HG03571 (cell line): ENCODE measurements around the gene IMP4.

Experiments used
- ATAC-seq: cut with Tn5 transposase; IDR thresholded peaks from one replicate; pipeline ENCODE4 v1.9.1; 2021; ENCODE audit not compliant: unreplicated experiment

IMP4 gene

DNA sequence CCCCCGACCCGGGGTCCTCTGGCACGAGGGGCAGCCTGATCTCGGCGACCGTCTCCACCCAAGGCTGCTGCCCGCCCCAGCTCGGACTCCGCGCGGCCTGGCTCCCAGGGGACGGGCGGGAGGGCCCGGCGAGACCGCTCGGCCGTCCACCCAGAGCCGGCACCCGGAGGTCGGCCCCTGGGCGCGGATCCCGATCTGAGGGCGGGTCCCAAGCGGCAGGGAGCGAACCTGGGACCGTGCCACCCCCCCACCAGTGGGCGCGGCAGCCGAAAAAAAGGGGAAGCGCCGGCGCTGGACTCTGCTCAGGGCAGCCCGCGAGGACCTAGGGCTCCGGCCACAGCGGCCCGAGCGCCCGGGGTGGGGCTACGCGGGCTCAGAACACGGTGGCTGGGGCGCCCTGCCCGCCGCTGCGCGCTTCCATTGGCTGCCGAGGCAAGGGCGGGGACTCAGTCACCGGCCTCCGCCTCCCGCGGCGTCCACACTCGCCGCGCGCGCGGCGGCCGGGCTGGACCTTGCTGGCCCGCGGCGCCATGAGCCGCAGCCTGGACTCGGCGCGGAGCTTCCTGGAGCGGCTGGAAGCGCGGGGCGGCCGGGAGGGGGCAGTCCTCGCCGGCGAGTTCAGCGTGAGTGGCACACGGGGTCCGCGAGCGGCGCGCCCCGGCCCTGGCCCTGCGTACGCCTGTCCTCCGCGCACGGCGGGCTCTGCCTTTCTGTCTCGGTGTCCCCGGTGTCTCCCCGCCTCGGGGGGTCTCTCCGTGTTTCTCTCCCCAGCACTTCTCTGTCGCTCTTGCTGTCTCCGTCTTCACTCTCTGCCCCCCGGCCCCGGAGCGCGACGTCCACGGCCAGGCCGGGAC lies 13.1 kb downstream of the IMP4 start, which contains the start of gene PTPN18:
TSS of gene PTPN18 (plus strand) at position 479 of the 854 bp plus-strand sequence. CDS start at position 531, 52 bp downstream.
- peak; percentile 90 for ATAC-seq

DNA sequence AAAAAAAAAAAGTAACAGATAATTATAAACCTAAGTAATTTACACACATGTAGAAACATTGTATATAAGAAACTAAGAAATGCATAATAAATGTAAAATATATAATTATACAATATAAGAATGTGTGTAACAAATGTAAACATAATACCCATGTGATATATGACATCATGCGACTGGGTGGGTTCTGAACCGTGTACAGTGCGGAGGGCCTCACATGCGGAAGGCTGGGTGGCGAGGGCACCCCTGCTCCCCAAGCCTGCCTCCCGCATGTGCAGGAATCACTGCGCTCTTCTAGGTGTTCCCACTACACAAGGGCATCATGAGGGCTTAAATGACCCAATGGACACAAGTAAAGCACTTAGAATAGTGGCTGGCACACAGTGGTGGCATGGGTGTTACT lies 15.2 kb downstream of the IMP4 start:
- ATAC-seq = no peak

DNA sequence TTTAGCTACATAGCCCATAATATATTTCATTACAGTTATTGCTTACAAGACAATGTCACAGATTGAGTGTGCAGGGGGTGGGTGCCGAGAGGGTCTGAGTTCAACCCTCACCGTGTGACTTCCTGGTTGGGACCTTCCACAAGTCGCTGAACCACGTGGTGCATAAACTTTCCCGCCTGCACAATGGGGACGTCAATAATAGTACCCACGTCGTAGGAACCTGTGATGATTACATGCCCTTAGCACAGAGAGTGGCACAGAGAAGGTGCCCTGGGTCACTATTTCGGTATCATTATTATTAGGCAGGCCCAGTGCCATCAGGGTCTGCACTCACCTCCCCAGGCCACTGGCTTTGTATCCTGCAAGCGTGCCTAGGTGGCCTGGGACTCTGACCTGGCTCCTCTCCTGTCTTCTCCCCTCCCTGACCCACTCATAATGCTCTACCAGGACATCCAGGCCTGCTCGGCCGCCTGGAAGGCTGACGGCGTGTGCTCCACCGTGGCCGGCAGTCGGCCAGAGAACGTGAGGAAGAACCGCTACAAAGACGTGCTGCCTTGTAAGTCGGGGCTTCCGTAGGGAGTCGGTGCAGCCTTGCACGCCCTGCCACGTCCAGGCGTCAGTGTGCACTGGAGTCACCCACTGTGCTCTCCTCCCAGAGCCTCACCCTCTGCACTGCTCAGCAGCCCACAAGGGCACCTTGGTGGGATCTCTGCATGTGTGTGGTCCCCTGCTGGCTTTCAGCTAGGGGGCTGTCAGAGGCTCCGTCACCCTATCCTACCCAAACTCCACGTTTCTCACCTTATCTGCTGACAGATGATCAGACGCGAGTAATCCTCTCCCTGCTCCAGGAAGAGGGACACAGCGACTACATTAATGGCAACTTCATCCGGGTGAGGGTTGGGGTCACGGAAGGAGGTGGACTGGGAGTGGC lies 16.0 kb downstream of the IMP4 start:
- no peak for ATAC-seq

DNA sequence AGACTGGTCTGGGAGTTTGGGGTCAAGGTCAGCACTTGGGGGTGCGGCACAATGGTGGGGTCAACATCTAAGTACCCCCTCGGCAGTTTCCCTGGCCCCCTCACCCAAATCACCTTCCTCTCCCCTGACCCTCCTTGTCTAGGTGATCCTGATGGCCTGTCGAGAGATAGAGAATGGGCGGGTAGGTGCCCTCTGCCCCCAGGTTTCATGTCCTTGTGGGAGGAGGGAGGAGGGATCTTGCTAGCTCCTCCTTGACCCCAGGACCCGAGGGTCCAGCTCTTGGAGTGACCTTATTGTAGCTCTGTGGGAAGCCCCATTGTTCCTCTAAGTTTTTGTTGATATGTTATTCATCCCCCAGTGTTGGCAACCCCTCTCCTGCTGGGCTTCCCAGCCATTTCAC lies 16.8 kb downstream of the IMP4 start:
- no peak for ATAC-seq

DNA sequence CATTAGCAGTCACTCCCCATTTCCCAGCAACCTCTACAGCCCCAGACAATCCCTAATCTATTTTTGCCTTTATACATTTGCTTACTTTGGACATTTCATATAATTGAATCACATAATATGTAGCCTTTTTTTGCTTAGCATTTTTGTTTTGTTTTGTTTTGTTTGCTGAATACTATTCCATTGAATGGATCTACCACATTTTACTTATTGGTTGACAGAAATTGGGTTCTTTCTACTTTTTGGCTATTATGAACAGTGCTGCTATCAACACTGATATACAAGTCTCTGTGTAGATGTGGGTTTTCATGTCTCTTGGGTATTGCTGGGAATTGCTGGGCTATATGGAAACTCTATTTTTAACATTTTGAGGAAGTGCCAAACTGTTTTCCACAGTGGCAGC lies 20.8 kb downstream of the IMP4 start:
- no peak for ATAC-seq

DNA sequence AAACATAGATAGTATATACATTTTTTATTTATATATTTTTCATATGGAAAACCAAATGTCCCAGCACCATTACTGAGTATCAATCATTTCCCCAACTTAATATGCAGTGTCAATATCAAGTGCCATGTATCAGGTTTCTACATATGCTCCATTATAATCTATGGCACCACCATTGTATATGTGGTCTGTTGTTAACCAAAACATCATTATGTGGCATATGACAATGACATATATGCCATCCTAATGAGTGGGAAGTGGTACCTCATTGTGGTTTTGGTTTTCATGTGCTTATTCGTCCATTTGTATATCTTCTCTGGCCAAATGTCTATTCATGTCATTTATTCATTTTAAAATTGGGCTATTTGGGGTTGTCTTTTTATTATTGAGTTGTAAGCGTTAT lies 22.4 kb downstream of the IMP4 start:
- no peak for ATAC-seq

DNA sequence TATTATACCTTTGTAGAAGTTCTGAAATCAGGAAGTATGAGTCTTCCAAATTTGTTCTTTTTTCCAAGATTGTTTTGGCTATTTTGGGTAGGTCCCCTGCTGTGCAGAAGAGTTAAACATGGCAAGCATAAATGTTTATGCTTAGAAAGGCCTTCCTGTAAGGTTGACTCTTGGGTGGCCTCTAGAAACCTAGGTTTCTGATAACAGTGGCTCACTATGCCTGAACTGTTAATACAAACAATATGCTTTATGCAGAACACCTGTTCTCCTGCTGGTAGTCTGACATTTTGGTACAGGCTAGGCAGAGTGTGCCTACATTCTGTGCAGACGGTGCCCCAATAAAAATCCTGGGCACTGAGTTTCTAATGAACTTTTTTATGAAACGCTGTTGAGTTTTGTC lies 23.3 kb downstream of the IMP4 start:
- ATAC-seq = no peak

DNA sequence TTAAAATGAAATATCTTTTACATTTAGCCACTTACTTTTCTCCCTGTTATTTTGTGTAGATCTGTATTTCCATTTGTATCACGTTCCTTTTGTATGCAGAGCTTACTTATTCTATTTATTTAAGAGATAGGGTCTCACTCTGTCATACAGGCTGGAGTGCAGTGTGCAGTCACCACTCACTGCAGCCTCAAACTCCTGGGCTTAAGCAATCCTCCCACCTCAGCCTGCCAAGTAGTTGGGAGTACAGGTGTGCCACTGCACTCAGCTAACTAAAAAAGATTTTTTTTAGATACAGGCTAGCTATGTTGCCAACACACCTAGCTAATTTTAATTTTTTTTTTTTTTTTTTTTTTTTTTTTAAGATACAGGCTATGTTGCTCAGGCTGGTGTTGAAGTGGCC lies 24.0 kb downstream of the IMP4 start:
- no peak for ATAC-seq

DNA sequence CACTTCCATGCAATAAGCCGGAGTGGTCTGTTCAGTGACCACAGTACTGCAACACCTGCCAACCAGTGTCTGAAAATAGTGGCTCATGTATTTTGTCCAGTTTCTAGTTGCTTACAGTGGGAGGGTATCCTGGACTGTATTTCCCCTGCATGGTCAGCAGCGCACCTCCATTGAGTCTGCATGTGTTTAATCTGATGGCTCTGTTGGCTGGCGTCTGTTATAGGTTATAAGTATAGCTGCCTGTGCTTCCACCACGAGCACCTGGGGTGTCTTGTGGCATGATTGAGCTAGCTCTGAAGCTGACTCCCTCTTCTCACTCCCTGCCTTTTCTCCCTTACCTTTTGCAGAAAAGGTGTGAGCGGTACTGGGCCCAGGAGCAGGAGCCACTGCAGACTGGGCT lies 26.1 kb downstream of the IMP4 start:
- ATAC-seq = no peak

DNA sequence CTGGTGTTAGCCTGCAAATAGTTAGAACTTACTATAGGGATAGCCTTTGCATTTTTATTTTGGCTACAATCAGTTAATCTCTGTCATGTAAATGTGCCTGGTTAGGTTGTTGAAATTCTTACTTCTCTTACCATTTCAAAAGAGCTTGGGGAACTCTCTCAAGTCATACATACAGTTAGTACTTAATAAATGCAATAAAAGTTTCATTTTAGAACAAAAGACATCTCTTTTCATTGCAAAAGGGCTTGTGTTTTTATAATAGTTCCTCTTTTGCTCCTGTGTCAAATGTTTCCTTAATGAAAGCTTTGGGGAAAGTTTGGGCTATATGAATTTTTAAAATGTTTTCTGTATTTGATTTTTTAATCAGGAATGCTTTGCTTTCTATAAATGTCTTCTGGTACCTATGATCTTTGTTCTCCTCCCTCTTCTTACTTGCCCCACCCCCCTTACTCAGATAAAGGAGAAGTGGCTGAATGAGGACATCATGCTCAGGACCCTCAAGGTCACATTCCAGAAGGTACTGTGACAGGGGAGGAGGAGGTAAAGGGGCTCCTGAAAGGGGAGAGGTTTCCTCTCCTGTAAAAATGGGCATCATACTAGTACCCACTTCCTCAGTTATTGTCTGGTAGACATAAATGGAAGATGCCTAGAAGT lies 26.7 kb downstream of the IMP4 start:
- no peak for ATAC-seq

DNA sequence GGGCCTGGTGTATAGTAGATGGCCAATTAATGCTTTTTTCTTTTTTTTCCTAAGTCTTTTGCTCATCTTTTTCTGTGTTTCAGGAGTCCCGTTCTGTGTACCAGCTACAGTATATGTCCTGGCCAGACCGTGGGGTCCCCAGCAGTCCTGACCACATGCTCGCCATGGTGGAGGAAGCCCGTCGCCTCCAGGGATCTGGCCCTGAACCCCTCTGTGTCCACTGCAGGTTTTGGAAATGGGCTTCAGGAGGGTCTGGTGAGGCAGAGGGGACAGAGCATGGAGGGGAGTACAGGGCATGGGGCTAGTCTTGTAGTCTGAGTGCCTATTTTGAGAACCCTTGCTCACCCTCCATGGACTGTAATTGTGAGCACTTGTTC lies 27.3 kb downstream of the IMP4 start:
- no peak for ATAC-seq

DNA sequence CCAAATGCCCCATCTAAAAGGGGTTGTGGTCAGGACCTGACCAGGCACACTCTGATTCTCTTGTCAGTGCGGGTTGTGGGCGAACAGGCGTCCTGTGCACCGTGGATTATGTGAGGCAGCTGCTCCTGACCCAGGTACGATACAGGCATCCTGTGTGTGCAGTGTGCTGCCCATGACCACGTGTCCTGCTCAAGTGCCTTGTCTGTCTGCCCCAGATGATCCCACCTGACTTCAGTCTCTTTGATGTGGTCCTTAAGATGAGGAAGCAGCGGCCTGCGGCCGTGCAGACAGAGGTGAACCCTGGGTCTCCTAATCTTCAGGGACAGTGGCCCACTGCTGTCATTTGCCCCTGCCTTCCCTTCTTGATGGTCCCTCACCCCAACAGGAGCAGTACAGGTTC lies 27.8 kb downstream of the IMP4 start:
- ATAC-seq = no peak

DNA sequence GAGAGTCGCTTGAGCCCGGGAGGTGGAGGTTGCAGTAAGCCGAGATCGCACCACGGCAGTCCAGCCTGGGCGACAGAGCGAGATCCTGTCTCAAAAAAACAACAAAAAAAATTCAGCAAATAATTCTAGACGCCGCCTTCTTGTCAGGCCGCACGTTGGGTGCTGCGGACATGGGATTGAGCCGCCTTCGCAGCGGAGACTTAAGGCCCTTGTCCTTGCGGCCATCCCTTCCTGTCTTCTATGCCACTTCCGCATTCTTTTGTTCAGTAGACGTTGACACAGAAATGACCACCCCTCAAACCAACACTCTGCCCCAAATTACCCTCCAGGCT lies 29.0 kb downstream of the IMP4 start:
- ATAC-seq = peak; percentile 30

DNA sequence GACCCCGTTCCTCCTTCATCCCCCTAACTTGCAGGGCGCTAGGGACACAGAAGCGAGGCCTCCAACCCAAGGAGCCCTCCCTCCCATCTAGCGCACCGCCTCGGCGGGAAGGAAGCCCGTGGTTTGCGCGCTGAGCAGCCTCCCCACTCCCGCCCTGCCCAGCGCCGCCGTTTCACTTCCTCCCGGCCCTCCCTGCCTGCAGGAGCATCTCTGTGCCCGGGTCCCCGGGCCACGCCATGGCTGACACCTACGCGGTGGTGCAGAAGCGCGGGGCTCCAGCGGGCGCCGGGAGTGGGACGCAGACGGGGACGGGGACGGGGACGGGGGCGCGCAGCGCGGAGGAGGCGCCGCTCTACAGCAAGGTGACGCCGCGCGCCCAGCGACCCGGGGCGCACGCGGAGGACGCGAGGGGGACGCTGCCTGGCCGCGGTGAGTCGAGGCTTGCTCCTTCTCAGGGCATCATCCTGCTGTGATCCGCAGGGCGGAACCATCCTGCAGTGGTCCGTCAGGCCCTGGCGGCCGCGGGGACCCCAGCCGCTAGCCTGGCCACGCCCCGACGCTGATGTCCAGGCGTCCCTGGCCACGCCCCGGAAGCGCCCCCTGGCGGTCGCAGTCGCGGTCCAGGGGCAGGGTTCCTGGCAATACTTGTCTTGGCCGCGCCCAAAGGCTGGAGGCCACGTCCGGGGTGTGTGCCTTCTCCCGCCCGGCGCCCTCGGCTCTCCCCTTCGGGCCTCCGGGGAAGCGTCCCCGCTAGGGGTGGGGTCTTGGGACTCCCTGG lies 29.5 kb downstream of the IMP4 start:
- ATAC-seq = peak; percentile 66

DNA sequence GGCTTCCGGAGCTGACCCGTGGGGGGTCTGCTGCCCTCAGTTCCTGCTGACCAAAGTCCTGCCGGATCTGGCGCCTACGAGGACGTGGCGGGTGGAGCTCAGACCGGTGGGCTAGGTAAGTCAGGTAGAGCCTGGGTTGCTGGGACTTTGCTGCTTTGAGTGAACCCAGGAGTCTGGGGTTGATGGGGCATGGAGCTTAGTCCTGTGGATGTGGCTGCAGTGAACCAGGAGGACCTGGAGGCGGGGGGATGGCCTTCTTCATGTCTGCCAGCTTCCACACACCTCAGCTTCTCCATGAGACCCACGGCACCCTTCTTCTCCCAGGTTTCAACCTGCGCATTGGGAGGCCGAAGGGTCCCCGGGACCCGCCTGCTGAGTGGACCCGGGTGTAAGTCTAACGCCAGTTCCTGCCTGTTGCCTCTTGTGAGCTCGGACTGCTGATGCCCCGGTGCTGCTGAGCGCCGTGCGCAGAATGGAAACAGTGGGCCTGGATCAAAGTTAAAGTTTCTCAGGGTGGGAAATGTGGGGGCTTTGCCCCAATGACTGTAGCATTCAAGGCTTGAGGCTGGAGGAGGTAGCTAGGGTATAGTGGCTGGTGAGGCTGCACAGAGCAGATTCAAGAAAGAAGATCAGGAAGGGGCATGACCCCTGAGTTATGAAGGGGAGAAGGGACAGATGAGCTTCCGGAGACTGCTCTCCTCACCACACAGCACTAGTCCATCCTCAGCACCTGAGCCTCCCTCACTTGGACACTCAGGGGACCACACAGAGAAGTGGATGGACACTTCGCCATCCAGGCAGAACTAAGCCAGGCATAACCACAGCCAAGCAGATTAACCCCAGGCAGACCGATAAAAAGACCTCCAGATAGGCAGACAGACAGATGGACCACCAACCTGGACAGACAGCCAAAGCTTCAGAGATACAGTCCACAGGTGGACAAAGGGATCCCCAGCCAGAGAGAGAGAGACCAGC lies 30.4 kb downstream of the IMP4 start:
- no peak for ATAC-seq

DNA sequence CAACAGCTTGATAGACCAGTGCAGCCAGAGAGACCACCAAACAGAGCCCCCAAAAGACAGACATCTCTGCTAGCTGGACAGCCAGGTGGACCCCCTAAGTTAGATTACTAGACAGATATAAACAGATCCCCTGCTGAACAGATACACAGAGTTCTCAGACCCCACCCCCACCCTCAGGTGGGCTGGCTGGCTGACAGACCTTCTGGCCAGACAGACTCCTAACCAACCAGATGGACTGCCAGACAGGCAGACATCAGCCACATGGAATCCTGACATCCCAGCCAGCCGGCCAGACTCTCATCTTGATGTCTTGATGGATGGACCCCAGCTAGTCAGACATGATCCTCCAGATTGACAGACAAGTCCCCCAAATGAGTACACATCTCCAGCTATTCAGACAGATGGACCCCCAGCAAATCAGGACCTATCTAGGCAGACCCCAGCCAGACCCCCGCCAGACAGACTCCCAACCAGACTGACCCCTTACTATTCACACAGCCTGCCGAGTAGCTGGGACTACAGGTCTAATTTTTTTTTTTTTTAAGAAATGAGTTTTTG lies 31.2 kb downstream of the IMP4 start:
- no peak for ATAC-seq

DNA sequence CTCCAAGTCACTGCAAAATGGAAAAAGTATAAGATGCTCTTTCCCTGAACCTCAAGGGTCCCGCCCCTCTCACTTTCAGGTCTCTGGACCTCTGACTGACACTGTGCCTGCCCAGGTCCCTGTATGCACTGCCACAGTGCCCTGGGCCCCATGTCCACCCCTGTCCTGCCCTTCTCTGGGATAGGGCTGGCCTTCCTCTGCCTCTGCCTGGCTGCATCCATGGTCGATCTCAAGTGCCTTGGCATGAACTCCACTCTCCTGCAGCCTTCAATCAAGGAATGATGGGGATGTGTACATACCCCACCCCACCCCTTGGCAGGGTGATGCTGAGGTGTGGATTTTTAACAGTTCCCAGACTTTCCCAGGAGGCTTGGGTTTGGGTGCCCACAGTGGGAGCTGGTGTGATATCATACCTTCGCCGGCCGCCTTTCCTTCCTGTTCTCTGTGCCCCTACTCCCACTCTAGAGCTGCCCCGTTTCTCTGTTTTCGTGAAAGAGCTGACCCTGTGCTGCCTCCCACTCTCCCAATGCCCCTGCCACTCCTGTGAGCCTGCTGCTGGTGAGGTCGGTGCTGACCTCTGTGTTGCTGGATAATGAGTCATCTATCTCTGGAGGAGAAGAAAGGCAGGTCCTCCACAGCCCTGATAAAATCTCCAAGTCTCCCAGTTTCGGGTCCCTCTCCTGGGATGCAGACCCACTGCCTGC lies 32.0 kb downstream of the IMP4 start:
- no peak for ATAC-seq
